GM21825 (cell line): ENCODE measurements around the gene VMP1.

Source experiments
- ATAC-seq: cut with Tn5 transposase; IDR thresholded peaks from one replicate; pipeline ENCODE4 v1.9.1; 2021; ENCODE audit warnings: mild to moderate bottlenecking, moderate library complexity; ENCODE audit not compliant: unreplicated experiment

The VMP1 gene

DNA sequence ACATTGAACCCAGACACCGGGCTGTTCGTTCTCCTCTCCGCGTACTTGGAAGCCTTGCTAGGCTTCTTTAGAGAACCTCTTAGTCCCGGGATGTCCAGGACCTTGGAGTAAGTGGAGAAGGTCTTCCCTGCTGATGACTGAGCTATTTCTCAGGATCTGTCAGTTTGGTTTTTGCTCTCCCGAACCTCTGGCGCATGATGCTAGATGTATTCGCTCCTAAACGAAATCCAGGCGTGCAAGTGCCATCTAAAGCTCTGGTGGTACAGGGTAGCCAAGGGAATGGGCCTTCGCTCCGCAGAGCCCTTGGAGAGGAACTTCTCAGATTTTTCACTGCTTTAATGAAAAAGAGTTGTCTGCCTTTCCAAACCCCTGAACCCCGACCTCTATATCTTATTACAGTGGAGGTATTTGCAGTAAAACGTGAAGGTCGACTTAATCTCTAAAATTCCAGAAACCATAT is 547 bp downstream of the VMP1 start:
- no peak for ATAC-seq

GRCh38 chr17:59711936-59712335 is 4.5 kb downstream of the VMP1 start:
- ATAC-seq: no peak

DNA sequence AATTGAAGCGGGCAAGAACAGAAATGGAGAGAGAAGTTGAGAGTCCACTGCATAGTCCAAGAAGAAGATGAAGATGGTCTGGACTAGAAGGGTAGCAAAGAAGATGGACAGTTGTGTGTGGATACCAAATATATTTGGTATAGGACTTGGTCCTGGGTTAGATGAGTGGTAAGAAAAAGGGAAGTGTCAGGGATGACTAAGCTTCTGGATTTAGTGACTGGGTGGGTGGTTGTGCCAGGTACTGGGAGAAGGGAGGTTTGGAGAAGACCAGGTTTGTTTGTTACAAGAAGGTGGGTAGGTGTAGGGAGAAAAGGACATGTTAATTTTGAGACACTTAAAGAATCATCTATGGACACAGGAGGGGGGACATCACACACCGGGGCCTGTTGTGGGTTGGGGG is 5.4 kb downstream of the VMP1 start:
- no peak for ATAC-seq

GRCh38 chr17:59714255-59714654 is 6.8 kb downstream of the VMP1 start:
- ATAC-seq: no peak

DNA sequence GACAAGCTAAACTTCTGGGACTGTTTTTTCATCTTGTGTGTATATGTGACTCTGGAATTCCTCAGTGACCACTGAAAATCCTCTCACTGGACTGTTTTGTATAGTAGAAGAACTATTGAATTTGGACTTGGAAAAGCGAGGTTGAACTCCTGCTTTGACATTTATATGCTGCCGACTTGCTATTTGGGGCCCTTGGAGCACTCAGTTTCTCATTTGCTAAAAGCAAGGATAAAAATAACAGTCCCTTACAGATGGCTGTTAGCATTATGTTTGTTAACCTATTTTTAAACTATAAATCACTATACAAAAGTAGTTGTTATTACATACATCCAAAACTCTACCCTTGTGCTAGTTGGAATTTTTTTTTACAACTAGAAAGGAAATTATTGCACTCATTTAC is 9.0 kb downstream of the VMP1 start:
- no peak for ATAC-seq

DNA sequence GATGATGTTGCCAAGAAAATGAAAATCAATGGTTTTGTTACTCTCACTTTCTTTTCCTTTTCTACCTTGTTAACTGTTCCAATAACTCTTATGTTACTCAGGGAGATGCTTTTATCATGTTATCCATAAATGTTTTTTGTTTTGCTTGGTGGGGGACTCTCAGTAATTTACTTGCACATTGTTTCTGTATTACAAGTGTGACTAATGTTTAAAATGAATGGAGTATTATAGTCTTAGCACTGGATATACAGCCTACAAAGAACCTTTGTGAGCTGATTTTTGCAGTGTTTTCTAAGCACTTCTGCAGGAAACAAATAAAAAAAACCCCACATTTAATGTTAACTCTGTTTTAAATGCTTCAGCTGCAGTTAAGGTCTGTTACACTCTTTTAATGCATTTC is 12.1 kb downstream of the VMP1 start:
- ATAC-seq: no peak

GRCh38 chr17:59722623-59723022 is 15.2 kb downstream of the VMP1 start:
- no peak for ATAC-seq

DNA sequence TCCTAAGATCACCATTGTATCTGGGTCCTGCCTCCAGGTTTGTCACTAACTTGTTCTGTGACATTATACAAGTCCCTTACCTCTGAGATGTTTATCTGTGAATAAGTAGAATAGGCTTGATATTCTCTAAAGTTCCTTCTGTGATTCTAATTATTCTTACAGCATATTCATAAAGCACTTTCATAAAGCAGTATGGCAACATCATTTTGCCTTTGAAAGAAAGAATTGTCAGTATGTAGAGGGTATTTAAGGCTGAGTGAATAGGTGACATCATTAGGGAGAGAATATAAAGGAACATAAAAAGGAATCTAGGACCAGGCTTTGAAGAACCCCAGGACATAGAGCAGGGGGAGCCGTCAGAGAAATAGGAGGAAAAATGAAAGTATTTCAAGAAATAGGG is 15.6 kb downstream of the VMP1 start:
- ATAC-seq: no peak

DNA sequence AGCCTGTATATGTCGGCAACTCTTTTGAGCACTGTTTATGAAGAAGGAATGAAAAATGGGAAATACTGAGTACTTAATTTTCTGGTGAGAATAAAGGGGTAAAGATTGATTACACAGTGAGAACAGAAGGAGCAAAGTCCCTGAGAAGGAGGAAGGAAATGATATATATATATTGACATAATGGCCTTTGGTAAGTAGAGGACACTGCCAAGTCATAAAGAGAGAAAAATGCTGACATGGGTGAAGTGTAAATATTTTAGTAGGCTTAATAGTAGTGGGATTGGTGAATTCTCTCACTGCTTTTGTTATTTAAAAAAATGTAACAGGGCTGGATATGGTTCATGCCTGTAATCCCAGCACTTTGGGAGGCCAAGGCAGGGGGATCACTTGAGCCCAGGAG is 16.2 kb downstream of the VMP1 start:
- ATAC-seq: no peak

- no peak for ATAC-seq
Observed at GRCh38 chr17:59725691-59726090, 18.2 kb downstream of the VMP1 start.

DNA sequence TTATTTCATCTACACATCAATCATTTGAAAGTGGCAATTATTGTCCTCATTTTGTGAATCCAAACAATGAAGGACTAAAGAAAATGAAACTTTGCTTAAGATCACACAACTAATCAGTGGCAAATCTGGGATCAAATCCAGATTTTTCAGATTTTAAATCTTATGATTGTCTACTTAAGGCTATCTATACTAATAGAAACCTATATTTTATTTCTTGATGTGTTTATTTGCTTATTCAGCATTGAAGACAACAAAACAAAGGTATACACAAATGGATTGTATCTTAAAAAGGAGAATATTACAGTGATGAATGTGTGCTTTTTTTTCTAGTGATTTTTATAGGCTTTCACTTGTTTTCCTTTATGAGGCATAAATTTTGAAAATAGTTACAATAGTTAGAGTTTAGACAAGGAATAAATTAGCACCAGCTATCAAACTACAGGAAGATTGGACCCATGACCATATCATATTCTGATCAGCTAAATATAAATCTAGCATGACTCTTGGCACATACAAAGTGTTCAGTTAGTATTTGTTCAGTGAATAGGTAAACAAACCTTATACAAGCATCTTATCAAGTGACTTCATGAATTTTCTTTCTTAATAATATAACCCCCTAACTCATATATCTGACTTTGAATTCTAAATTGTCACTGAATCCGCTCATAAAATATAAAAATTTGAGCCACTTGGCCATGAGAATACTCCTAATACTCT is 20.5 kb downstream of the VMP1 start:
- ATAC-seq: no peak

DNA sequence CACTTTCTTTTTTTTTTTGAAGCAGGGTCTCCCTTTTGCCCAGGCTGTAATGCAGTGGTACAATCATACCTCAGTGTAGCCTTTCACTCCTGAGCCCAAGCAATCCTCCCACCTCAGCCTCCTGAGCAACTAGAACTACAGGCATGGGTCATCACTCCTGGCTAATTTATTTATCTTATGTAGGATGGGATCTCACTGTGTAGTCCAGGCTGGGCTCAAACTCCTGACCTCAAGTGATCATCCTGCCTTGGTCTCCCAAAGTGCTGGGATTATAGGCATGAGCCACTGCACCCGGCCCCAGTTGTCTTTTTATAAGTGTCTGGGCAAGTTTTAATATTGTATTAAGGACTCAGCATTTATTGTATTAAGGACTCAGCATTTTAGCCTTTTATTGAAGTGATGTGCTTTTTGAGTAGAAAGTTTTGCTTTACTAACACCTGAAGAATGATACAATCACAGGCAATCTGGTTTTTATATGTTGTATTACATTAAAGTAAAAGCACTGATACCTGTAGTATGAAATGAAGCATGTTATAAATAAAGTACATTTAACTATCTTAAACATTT is 22.9 kb downstream of the VMP1 start:
- ATAC-seq: no peak

- ATAC-seq: no peak
Observed at GRCh38 chr17:59733697-59734096, 26.2 kb downstream of the VMP1 start.

GRCh38 chr17:59734226-59734625 is 26.8 kb downstream of the VMP1 start:
- ATAC-seq: no peak

- no peak for ATAC-seq
Observed at GRCh38 chr17:59737324-59737723, 29.9 kb downstream of the VMP1 start.

GRCh38 chr17:59743842-59744241 is 36.4 kb downstream of the VMP1 start:
- ATAC-seq: no peak

- ATAC-seq: no peak
Observed at GRCh38 chr17:59745040-59745439, 37.6 kb downstream of the VMP1 start.

DNA sequence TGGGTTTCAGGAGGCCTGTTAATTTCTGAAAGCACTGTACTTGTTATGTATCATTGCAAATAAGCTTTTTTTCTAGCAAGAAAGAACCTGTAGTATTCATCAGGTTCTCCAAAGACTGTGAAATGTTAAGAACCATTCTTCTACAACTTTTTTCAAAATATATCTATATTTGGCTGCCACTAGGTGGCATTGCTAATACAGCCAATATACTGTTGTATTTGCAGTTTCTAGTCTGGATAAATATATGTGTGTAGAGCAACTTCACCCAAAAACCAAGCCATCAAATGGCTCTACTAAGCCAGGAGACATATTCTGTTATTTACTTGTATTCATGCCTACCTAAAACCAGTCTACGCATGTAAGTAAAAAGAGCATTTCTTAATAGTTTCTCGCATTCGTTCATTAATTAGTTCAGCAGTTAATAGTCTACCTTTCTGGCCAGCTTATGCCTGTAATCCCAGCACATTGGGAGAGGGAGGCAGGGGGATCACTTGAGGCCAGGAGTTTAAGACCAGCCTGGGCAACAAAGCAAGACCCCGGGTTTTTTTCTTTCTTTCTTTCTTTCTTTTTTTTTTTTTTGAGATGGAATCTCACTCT is 39.5 kb downstream of the VMP1 start:
- ATAC-seq: no peak

- no peak for ATAC-seq
Observed at GRCh38 chr17:59748591-59748990, 41.1 kb downstream of the VMP1 start.

DNA sequence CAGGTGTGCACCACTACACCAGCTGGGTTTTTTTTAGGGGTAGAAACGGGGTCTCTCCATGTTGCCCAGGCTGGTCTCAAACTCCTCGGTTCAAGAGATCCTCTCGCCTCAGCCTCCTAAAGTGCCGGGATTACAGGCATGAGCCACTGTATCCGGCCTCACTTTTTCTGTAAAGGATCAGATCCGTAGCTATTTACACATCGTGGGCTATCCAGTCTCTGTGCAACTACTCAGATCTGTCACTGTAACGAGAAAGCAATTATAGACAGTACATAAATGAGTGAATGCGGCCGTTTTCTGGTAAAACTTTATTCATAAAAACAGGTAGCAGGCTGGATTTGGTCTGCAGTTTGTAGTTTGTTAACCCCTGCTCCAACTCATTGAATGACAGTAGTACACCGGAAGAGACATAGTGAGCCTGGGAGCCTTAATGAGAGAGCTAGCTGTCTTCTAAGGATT is 44.5 kb downstream of the VMP1 start:
- ATAC-seq: no peak

DNA sequence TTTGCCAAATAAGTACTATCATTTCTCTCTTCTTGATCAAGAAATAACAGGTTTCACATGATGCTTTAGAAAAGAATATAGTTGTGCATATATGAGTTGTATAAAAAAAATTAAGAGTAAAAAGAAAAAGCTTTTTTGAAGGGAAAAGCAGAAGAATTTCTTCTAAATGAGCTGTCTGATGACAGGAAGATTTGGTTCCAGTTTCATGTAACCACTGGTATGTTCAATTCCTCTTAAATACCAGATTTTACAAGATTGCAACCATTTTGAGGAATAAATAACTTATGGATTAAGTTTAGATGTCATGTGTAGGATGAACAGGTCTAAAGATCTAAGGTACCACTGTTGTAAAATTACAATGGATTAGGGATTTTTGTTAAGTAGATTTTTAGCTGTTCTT is 45.0 kb downstream of the VMP1 start:
- ATAC-seq: no peak

DNA sequence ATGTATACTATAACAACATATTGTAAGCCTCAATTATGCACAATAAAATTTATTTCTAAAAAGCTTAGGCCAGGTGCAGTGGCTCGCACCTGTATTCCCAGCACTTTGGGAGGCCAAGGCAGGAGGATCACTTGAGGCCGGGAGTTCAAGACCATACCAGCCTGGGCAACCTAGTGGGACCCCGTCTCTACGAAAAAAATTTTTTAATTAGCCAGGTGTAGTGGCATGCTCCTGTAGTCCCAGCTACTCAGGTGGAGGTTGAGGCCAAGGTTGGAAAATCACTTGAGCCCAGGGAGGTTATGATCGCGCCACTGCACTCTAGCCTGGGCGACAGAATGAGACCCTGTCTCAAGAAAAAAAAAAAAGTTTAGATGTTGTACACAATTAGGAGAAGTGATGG is 45.5 kb downstream of the VMP1 start:
- ATAC-seq: no peak
